OCI-LY3 (cell line): ENCODE measurements around the gene TENT4B.

Experiments
- CTCF ChIP-seq: fragments of 200-600, 300-600 bp; sonication (generic); IDR thresholded peaks from 2 replicates; pipeline ENCODE4 v1.5.1; 2014; ENCODE audit warnings: antibody characterized with exemption, low read length, low read depth
- EZH2phosphoT487 ChIP-seq: fragments of 200-600 bp; shearing (Covaris generic); IDR thresholded peaks from 2 replicates; pipeline ENCODE4 v1.6.1; 2018; ENCODE audit warnings: antibody characterized with exemption, mixed run types, low read depth

GRCh38 chr16:50257876-50258275 lies 104.8 kb downstream of the TENT4B start:
- TF ChIP-seq EZH2phosphoT487: no peak
- no peak for TF ChIP-seq CTCF
